A549 (cell line): Measurements from ENCODE around the gene CRIP3. TPM values are rescaled to one million over a fixed set of nuclear protein-coding genes. Genes with fewer than 3 reads are reported as not detected.
A peak's percentile ranks its signal among the peaks of the same experiment; 100 is the strongest.

Experiments used
- ATAC-seq, 2 experiments: fragments of 200-7000 bp in 1 of 2; fragments of >200 bp in 1 of 2; cut with Nextera tagmentation in 1 of 2; cut with Tn5 transposase in 1 of 2; 3 replicates each; pipeline versions ENCODE4 v1.8.0 to v1.9.1; 2018 to 2020; ENCODE audit warnings: mild to moderate bottlenecking in 1 of 2, moderate library complexity in 1 of 2
- CTCF ChIA-PET: fragments of 300-600 bp; sonication (Branson Sonifier 250); formaldehyde crosslinking; extraction: SDS; loops from one replicate; lab custom pipeline; 2021; ENCODE audit warnings: antibody characterized with exemption, inconsistent platforms; lab: Yijun Ruan, JAX
- POLR2A ChIA-PET: fragments of 350-600 bp; formaldehyde crosslinking; extraction: SDS; loops from one replicate; lab custom pipeline; 2021; ENCODE audit warnings: antibody characterized with exemption, inconsistent platforms; lab: Yijun Ruan, JAX
- DNase-seq, 2 experiments: peaks; one replicate each; pipeline versions ENCODE4 v3.0.0 to v3.0.0-alpha.2; 2011 to 2016; ENCODE audit warnings: low read depth in 1 of 2, low spot score in 1 of 2
- FAIRE-seq: peaks from 2 replicates; lab custom pipeline; 2011; peaks lifted over from hg19 to GRCh38; lab: Jason Lieb, UNC
- H3K27ac ChIP-seq, 2 experiments: fragments of >200 bp; sonication (Bioruptor Twin); formaldehyde crosslinking; 3 replicates each; pipeline ENCODE4 v1.5.1; 2016 to 2017
- H3K4me1 ChIP-seq: fragments of >200 bp; sonication (Bioruptor Twin); formaldehyde crosslinking; 3 replicates; pipeline ENCODE4 v1.6.1; 2016
- H3K4me2 ChIP-seq: fragments of >200 bp; sonication (Bioruptor Twin); formaldehyde crosslinking; 3 replicates; pipeline ENCODE4 v1.6.1; 2016
- H3K4me3 ChIP-seq: fragments of >200 bp; sonication (Bioruptor Twin); formaldehyde crosslinking; 3 replicates; pipeline ENCODE4 v1.5.1; 2016
- H3K9me3 ChIP-seq: fragments of >200 bp; sonication (Bioruptor Twin); formaldehyde crosslinking; 3 replicates; pipeline ENCODE4 v1.6.1; 2016
- ATOH8 ChIP-seq: fragments of 250-450 bp; sonication (Bioruptor Pico); IDR thresholded peaks from 2 replicates; pipeline ENCODE4 v1.5.0; 2020; ENCODE audit warnings: low read depth, mild to moderate bottlenecking, moderate library complexity
- BHLHE40 ChIP-seq: IDR thresholded peaks from 2 replicates; pipeline ENCODE4 v1.6.1; 2012; ENCODE audit warnings: low read depth, low read length, inconsistent platforms
- CBX2 ChIP-seq: fragments of 200-600 bp; sonication (generic); IDR thresholded peaks from 2 replicates; pipeline ENCODE4 v1.6.1; 2016; ENCODE audit warnings: low read depth, mild to moderate bottlenecking, borderline replicate concordance
- CHD2 ChIP-seq: fragments of 150-350 bp; IDR thresholded peaks from 2 replicates; pipeline ENCODE4 v1.6.1; 2014; ENCODE audit warnings: low read length; ENCODE audit not compliant: partially characterized antibody
- CTCF ChIP-seq: fragments of >200 bp; sonication (Bioruptor Twin); formaldehyde crosslinking; IDR thresholded peaks from 3 replicates; pipeline ENCODE4 v1.5.1; 2016
- EHMT2 ChIP-seq: fragments of 200-600 bp; sonication (generic); IDR thresholded peaks from 2 replicates; pipeline ENCODE4 v1.6.1; 2016; ENCODE audit warnings: antibody characterized with exemption, low read depth, mild to moderate bottlenecking, moderate library complexity
- EP300 ChIP-seq, 2 experiments: fragments of >200 bp; sonication (Bioruptor Twin); formaldehyde crosslinking; IDR thresholded peaks; 2 replicates in 1 of 2; 3 replicates in 1 of 2; pipeline ENCODE4 v1.6.1; 2016 to 2017
- FOSL2 ChIP-seq, 2 experiments: fragments of 450-650 bp in 1 of 2; fragments of >200 bp in 1 of 2; sonication (Bioruptor Twin) in 1 of 2; formaldehyde crosslinking; IDR thresholded peaks; 2 replicates each; pipeline versions ENCODE4 v1.5.0 to v1.6.1; 2016 to 2020; ENCODE audit warnings: mild to moderate bottlenecking in 1 of 2, moderate library complexity in 1 of 2
- FOXS1 ChIP-seq: fragments of 250-450 bp; sonication (Bioruptor Pico); IDR thresholded peaks from 2 replicates; pipeline ENCODE4 v1.5.0; 2020; ENCODE audit warnings: mild to moderate bottlenecking, moderate library complexity
- HES2 ChIP-seq: fragments of >200 bp; sonication (Bioruptor Twin); formaldehyde crosslinking; IDR thresholded peaks from 2 replicates; pipeline ENCODE4 v1.6.1; 2016
- HOXB5 ChIP-seq: fragments of 250-450 bp; sonication (Bioruptor Pico); IDR thresholded peaks from 2 replicates; pipeline ENCODE4 v1.5.0; 2020; ENCODE audit warnings: mild to moderate bottlenecking, moderate library complexity
- MAFK ChIP-seq: fragments of 450-650 bp; IDR thresholded peaks from 2 replicates; pipeline ENCODE4 v1.6.1; 2014; ENCODE audit not compliant: partially characterized antibody
- MAX ChIP-seq: IDR thresholded peaks from 2 replicates; pipeline ENCODE4 v1.6.1; 2012
- NFE2L2 ChIP-seq: fragments of 150-350 bp; conservative IDR thresholded peaks from 2 replicates; pipeline ENCODE4 v1.6.1; 2014; ENCODE audit warnings: low read length
- PHF8 ChIP-seq: fragments of 200-600 bp; sonication (generic); IDR thresholded peaks from 2 replicates; pipeline ENCODE4 v1.6.1; 2016; ENCODE audit warnings: low read depth, mild to moderate bottlenecking, antibody characterized with exemption, moderate library complexity, borderline replicate concordance
- RAD21 ChIP-seq, 2 experiments: fragments of >200 bp in 1 of 2; sonication (Bioruptor Twin) in 1 of 2; formaldehyde crosslinking in 1 of 2; IDR thresholded peaks in 1 of 2; conservative IDR thresholded peaks in 1 of 2; 2 replicates in 1 of 2; 3 replicates in 1 of 2; pipeline ENCODE4 v1.6.1; 2012 to 2018; ENCODE audit warnings: inconsistent platforms in 1 of 2
- REST ChIP-seq: fragments of 200-600 bp; sonication (generic); IDR thresholded peaks from 2 replicates; pipeline ENCODE4 v1.6.1; 2016; ENCODE audit warnings: antibody characterized with exemption, mild to moderate bottlenecking, moderate library complexity
- RNF2 ChIP-seq: fragments of 200-600 bp; sonication (generic); IDR thresholded peaks from 2 replicates; pipeline ENCODE4 v1.6.1; 2016; ENCODE audit warnings: low read depth, mild to moderate bottlenecking, antibody characterized with exemption, moderate library complexity, borderline replicate concordance
- SMC3 ChIP-seq: fragments of >200 bp; sonication (Bioruptor Twin); formaldehyde crosslinking; IDR thresholded peaks from 3 replicates; pipeline ENCODE4 v1.6.1; 2018; ENCODE audit warnings: inconsistent platforms
- ZNF302 ChIP-seq: fragments of 250-450 bp; sonication (Bioruptor Pico); IDR thresholded peaks from 2 replicates; pipeline ENCODE4 v1.9.0; 2021; ENCODE audit warnings: inconsistent platforms, mild to moderate bottlenecking, moderate library complexity
- WGBS: methylation state at CpG from one replicate; pipeline ENCODE4 v1.1.6; 2017; ENCODE audit errors: missing lambda C conversion rate; 5-methylcytosine and 5-hydroxymethylcytosine counted together
- polyA minus RNA-seq: library from RNA; depleted of rRNA, polyadenylated mRNA; stranded (reverse); fragments of >200 nt; gene quantifications from 2 replicates; pipeline ENCODE4 v1.2.3, GENCODE V29; 2011; rRNA and poly(A)+ RNA removed
- polyA plus RNA-seq, 4 experiments: library from polyadenylated mRNA; depleted of rRNA in 3 of 4; stranded (reverse); fragments of >200 nt; fragmentation: RNase III in 1 of 4; extraction: RNeasy Plus Mini Kit Qiagen cat#74134 plus additional on column Dnase treatment in 1 of 4; gene quantifications; 2 replicates in 3 of 4; 3 replicates in 1 of 4; pipeline ENCODE4 v1.2.3, GENCODE V29; 2011 to 2017

Gene CRIP3
- polyA plus RNA-seq (2011; rRNA removed) (1.3 and 2.6 TPM in 2 replicates), polyA plus RNA-seq (2017; fragmentation: RNase III; extraction: RNeasy Plus Mini Kit Qiagen cat#74134 plus additional on column Dnase treatment) (2.1 to 2.8 TPM (median 2.4 TPM) in 3 replicates), polyA minus RNA-seq (1.8 and 2.9 TPM in 2 replicates)
- 0.70 and 0.74 TPM in 2 replicates for polyA plus RNA-seq (2012; cell fraction: cytosol; rRNA removed)
- 1.8 and 2.4 TPM in 2 replicates for polyA plus RNA-seq (2012; cell fraction: nucleus; rRNA removed)

- Histone ChIP-seq H3K4me2 (peak within 1 kb of the TSS; percentile 100), H3K27ac (peak within 1 kb of the TSS; percentile 50 to 55), H3K4me1 (peaks cover 12% of the 10 kb centered on the region), H3K9me3 (no peaks in the 10 kb centered on the region), H3K4me3 (peak within 1 kb of the TSS; percentile 63)
- 6% methylated on average over 19 of the region's 39 CpGs for WGBS
- CTCF ChIA-PET, result interaction anchor here (0.6 to 5.3 kb wide), 27 partner anchors 9 to 198 kb away, joined by 3 to 22 read pairs (median 4); partner anchors contain the start of gene SLC22A7
- TF ChIP-seq SMC3, result 0 out of 3 replicates have a peak, but pooled peaks have one; percentile 7
- TF ChIP-seq MAX, result peak; percentile 32; the same call in 1 of the 2 replicates
- no peak for TF ChIP-seq BHLHE40
- peak; percentile 23; the same call in 1 of the 3 replicates for TF ChIP-seq CTCF
- TF ChIP-seq FOXS1, result no peak
- TF ChIP-seq RAD21 (conservative IDR thresholded peaks at IDR 0.05 in 1 of 2, IDR thresholded peaks at IDR 0.05 in 1 of 2), result 0 out of 5 replicates have a peak, but pooled peaks of 1 of the 2 experiments have one; percentile 21
- TF ChIP-seq, all 56 proteins: peak for 4
- DNase-seq (peak; percentile 15 to 54), ATAC-seq (peak; percentile 83 to 92), FAIRE-seq (no peak)
- POLR2A ChIA-PET, result interaction anchor here (1.2 kb wide), 1 partner anchor 26 kb away, joined by 3 read pairs; no protein-coding TSS in a partner anchor
Measured at GRCh38 chr6:43308101-43308989, at the start of gene CRIP3. Gene CRIP3, minus strand, starts transcription at chr6:43308826. Its CDS starts 34 bp downstream, at chr6:43308792.

GRCh38 chr6:43355862-43356590 is 47.4 kb upstream of the CRIP3 start:
- POLR2A ChIA-PET, result no interaction called here
- Histone ChIP-seq H3K4me1 (no peaks in the 10 kb centered on the region), H3K27ac (no peak overlapping the region), H3K4me2 (no peak overlapping the region), H3K4me3 (no peak overlapping the region), H3K9me3 (no peaks in the 10 kb centered on the region)
- WGBS, result 94% methylated on average over 2 of the region's 2 CpGs
- peak; percentile 62 to 82; a peak in 4 of 6 replicates for ATAC-seq
- no peak for FAIRE-seq
- CTCF ChIA-PET, result interaction anchor here (0.6 to 2.0 kb wide), 7 partner anchors 19 to 129 kb away, joined by 3 to 13 read pairs (median 4); partner anchors contain the start of gene DNPH1
- DNase-seq, result peak; percentile 7 to 20
- TF ChIP-seq CBX2 (no peak), NFE2L2 (no peak), EP300 (IDR thresholded peaks at IDR 0.05) (no peak), ATOH8 (CRISPR knock-in tag) (no peak), CTCF (0 out of 3 replicates have a peak, but pooled peaks have one; percentile 12), HOXB5 (CRISPR knock-in tag) (no peak), PHF8 (no peak), EHMT2 (no peak), RNF2 (no peak), CHD2 (no peak), ZNF302 (CRISPR knock-in tag) (no peak), REST (no peak), MAFK (no peak), HES2 (no peak), SMC3 (0 out of 3 replicates have a peak, but pooled peaks have one; percentile 11), FOSL2 (IDR thresholded peaks at IDR 0.05) (no peak), FOSL2 (CRISPR knock-in tag; IDR thresholded peaks at IDR 0.05) (no peak), BHLHE40 (no peak)
